GM12892 (cell line): ENCODE data around the gene ZNF587B.
"Not testable (repeated sequence)": the region's sequence is repeated elsewhere in the genome, so short reads cannot be mapped to it uniquely, and the experiment has no call there.

ENCODE experiments used
- POLR2A ChIP-seq: IDR thresholded peaks from 2 replicates; pipeline ENCODE4 v1.6.1; 2011; ENCODE audit warnings: low read depth, low read length, control low read depth
- TAF1 ChIP-seq: IDR thresholded peaks from 2 replicates; pipeline ENCODE4 v1.6.1; 2011; ENCODE audit warnings: low read depth, mild to moderate bottlenecking, control low read depth, low read length, borderline replicate concordance

DNA sequence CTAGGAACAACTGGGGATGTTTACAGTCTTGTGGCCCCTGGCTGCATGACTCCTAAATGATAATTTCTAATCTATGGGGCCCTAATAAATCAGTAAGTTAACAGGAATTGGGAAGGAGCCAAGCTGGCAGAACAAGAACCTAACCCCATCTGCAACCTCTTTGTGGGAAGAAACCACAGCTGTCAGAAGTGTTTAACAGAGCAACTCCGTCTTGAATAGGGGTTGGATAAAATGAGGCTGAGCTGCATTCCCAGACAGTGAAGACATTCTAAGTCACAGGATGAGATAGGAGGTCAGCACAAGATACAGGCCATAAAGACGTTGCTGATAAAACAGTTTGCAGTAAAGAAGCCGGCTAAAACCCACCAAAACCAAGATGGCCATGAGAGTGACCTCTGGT, 60.6 kb downstream of the ZNF587B start:
- not testable (repeated sequence) for TF ChIP-seq POLR2A, TAF1
